DOHH2 (cell line): ENCODE results near the gene RSL1D1.
"Not testable (repeated sequence)": the region's sequence is repeated elsewhere in the genome, so short reads cannot be mapped to it uniquely, and the experiment has no call there.

Experiments
- CTCF ChIP-seq: fragments of 200-600 bp; sonication (generic); IDR thresholded peaks from one replicate; pipeline ENCODE4 v1.5.1; 2014; ENCODE audit warnings: antibody characterized with exemption, mild to moderate bottlenecking, low read depth, low read length; ENCODE audit not compliant: poor library complexity, severe bottlenecking
- EZH2phosphoT487 ChIP-seq: fragments of 200-600 bp; sonication (generic); IDR thresholded peaks from 2 replicates; pipeline ENCODE4 v1.6.1; 2017; ENCODE audit warnings: borderline replicate concordance, mild to moderate bottlenecking, antibody characterized with exemption, low read length, moderate library complexity, mixed read lengths

GRCh38 chr16:11814800-11815199, 36.5 kb downstream of the RSL1D1 start:
- TF ChIP-seq CTCF, EZH2phosphoT487: not testable (repeated sequence)
